NB4 (cell line): ENCODE measurements around the gene LCP1.

Source experiments
- DNase-seq: peaks from one replicate; pipeline ENCODE4 v3.0.0; 2010; ENCODE audit warnings: low read depth
- H3K4me3 ChIP-seq: one replicate; pipeline ENCODE4 v1.5.1; 2011; ENCODE audit warnings: mild to moderate bottlenecking, low read depth, low read length, moderate library complexity
- CTCF ChIP-seq: IDR thresholded peaks from one replicate; pipeline ENCODE4 v1.5.1; 2012; ENCODE audit warnings: low read depth, low read length
- MAX ChIP-seq: IDR thresholded peaks from 2 replicates; pipeline ENCODE4 v1.6.1; 2011; ENCODE audit warnings: low read depth, low read length
- MYC ChIP-seq: IDR thresholded peaks from 2 replicates; pipeline ENCODE4 v1.6.1; 2011; ENCODE audit warnings: low read depth, low read length
- POLR2A ChIP-seq: IDR thresholded peaks from 2 replicates; pipeline ENCODE4 v1.6.1; 2011; ENCODE audit warnings: mild to moderate bottlenecking; ENCODE audit not compliant: insufficient read length; ENCODE audit errors: extremely low read depth

The LCP1 gene

GRCh38 chr13:46129124-46129523, 52.9 kb downstream of the LCP1 start:
- no peak for DNase-seq
- no peak for TF ChIP-seq CTCF
- TF ChIP-seq MYC = no peak
- TF ChIP-seq MAX = no peak
- TF ChIP-seq POLR2A = no peak
- H3K4me3 ChIP-seq = no peak overlapping the region

- no peak for TF ChIP-seq CTCF
- no peak for TF ChIP-seq MAX
- TF ChIP-seq POLR2A = no peak
- no peak for TF ChIP-seq MYC
- no peak overlapping the region for H3K4me3 ChIP-seq
- no peak for DNase-seq
Observed at GRCh38 chr13:46127358-46128023, 54.5 kb downstream of the LCP1 start.

- H3K4me3 ChIP-seq = no peak overlapping the region
- DNase-seq = peak; percentile 90
- TF ChIP-seq MYC (no peak; the same call in none of the 2 replicates), MAX (peak; percentile 58; the same call in 1 of the 2 replicates), POLR2A (peak; percentile 19), CTCF (peak; percentile 98)
Observed at GRCh38 chr13:46126552-46127357, 55.2 kb downstream of the LCP1 start.

- H3K4me3 ChIP-seq = no peak overlapping the region
- no peak for TF ChIP-seq POLR2A
- TF ChIP-seq MYC = peak; percentile 28; the same call in 1 of the 2 replicates
- DNase-seq = peak; percentile 63
Observed at GRCh38 chr13:46126056-46126455, 55.9 kb downstream of the LCP1 start.

GRCh38 chr13:46124967-46125933, 56.7 kb downstream of the LCP1 start:
- TF ChIP-seq MAX (no peak), POLR2A (peak; percentile 23)
- DNase-seq = peak; percentile 86
- H3K4me3 ChIP-seq = peak overlapping the region; percentile 6

- no peak for TF ChIP-seq CTCF
- peak; percentile 80; the same call in 1 of the 2 replicates for TF ChIP-seq MAX
- TF ChIP-seq MYC = peak; percentile 52; the same call in 1 of the 2 replicates
- DNase-seq = peak; percentile 85
- peak overlapping the region; percentile 6 for H3K4me3 ChIP-seq
Observed at GRCh38 chr13:46124531-46124966, 57.4 kb downstream of the LCP1 start.
